ENCODE data around the gene MNX1. TPM values are rescaled to one million over a fixed set of nuclear protein-coding genes. Genes with fewer than 3 reads are reported as not detected.

Gene MNX1
- total RNA-seq, 1 donor from 2014 or later: 0.09 TPM

DNA sequence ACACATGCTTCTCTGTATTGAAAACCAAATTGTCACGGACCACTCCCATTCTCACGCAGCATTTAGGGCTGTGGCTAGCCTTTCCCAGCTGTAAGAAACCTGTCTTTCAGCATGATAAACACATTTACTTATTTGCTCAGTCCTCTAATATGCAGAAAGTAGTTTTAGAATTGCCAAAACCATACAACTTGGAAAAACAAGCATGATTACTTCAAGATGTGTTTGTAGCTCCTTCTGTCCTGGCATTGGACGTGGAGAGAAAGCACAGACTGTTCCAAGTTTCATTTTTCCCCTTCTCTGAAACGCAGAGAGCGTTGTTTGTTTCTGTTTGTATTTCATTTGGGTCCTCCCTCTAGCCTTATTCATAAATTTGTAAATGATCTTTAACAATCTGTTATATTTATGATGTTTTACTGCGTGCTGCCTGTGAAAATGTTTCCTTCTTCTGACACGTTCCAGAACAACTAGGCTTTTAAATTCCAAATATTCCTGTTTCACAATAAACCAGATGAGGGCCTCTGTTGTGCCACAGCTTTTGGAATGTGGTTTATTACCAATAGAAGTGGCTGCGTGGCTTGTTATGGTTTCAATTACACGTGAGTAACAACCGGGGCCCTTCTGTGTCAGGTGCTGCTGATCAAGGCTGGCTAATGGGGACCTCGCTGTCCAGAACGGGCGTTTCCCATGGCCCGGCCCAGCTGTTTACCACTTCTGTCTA is 26.1 kb downstream of the MNX1 start:
- Mint-ChIP-seq H3K4me3 (ENCODE audit: low read depth) (no peak overlapping the region), H3K36me3 (ENCODE audit: low read depth) (peaks cover 11% of the 10 kb centered on the region), H3K4me1 (ENCODE audit: low read depth) (no peaks in the 10 kb centered on the region), H3K9me3 (peaks cover 6% of the 10 kb centered on the region), H3K27me3 (ENCODE audit: low read depth) (no peaks in the 10 kb centered on the region), H3K27ac (no peak overlapping the region)
- intact Hi-C loops (cut with micrococcal nuclease): no loop called here
- no peak for DNase-seq (ENCODE audit: low spot score)

DNA sequence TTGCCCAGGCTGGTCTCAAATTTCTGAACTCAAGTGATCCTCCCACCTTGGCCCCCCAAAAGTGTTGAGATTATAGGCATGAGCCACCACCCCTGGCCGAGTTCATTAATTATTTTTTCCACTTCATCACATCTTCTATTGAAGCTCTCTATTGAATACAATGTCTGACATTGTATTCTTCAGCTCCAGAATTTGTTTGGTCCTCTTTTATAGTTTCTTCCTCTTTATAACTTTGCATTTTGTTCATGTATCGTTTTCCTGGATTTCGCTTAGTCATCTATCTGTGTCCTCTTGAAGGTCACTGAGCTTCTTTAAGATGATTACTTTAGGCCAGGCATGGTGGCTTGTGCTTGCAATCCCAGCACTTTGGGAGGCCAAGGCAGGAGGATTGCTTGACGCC is 30.8 kb downstream of the MNX1 start:
- Mint-ChIP-seq H3K27ac (no peak overlapping the region), H3K9me3 (peaks cover 11% of the 10 kb centered on the region), H3K4me3 (ENCODE audit: low read depth) (no peak overlapping the region), H3K27me3 (ENCODE audit: low read depth) (no peaks in the 10 kb centered on the region), H3K4me1 (ENCODE audit: low read depth) (no peaks in the 10 kb centered on the region), H3K36me3 (ENCODE audit: low read depth) (peaks cover 51% of the 10 kb centered on the region)
- intact Hi-C loops (cut with micrococcal nuclease): no loop called here
- no peak for DNase-seq (ENCODE audit: low spot score)

- no peak overlapping the region for H3K27ac Mint-ChIP-seq
- H3K9me3 Mint-ChIP-seq: peaks cover 11% of the 10 kb centered on the region
- no peaks in the 10 kb centered on the region for H3K27me3 Mint-ChIP-seq (ENCODE audit: low read depth)
- H3K4me3 Mint-ChIP-seq (ENCODE audit: low read depth): no peak overlapping the region
- no peaks in the 10 kb centered on the region for H3K4me1 Mint-ChIP-seq (ENCODE audit: low read depth)
- H3K36me3 Mint-ChIP-seq (ENCODE audit: low read depth): peaks cover 52% of the 10 kb centered on the region
- intact Hi-C loops (cut with micrococcal nuclease): no loop called here
- DNase-seq (ENCODE audit: low spot score): no peak
Observed at GRCh38 chr7:156979007-156979606, 31.4 kb downstream of the MNX1 start.

GRCh38 chr7:156975620-156976019 is 34.8 kb downstream of the MNX1 start:
- DNase-seq (ENCODE audit: low spot score): no peak
- no peaks in the 10 kb centered on the region for H3K4me1 Mint-ChIP-seq (ENCODE audit: low read depth)
- peaks cover 60% of the 10 kb centered on the region for H3K36me3 Mint-ChIP-seq (ENCODE audit: low read depth)
- H3K27me3 Mint-ChIP-seq (ENCODE audit: low read depth): no peaks in the 10 kb centered on the region
- H3K27ac Mint-ChIP-seq: no peak overlapping the region
- H3K9me3 Mint-ChIP-seq: peaks cover 11% of the 10 kb centered on the region
- no peak overlapping the region for H3K4me3 Mint-ChIP-seq (ENCODE audit: low read depth)
- intact Hi-C loops (cut with micrococcal nuclease): no loop called here

DNA sequence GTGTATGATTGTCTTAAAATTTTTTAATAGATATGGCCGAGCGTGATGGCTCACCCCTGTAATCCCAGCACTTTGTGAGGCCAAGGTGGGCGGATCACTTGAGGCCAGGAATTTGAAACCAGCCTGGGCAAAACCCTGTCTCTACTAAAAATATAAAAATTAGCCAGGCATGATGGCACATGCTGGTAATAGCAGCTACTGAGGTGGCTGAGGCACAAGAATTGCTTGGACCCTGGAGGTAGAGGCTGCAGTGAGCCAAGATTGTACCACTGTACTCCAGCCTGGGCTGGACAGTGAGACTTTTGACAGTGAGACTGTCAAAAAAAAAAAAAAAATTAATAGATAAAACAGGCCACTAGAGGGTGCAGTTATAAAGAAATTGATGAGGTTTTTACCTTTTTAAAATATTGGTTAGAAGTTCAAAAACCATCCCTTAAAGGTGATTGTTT is 40.5 kb downstream of the MNX1 start:
- DNase-seq (ENCODE audit: low spot score): no peak
- Mint-ChIP-seq H3K4me3 (ENCODE audit: low read depth) (no peak overlapping the region), H3K4me1 (ENCODE audit: low read depth) (no peaks in the 10 kb centered on the region), H3K36me3 (ENCODE audit: low read depth) (peaks cover 62% of the 10 kb centered on the region), H3K27ac (no peak overlapping the region), H3K27me3 (ENCODE audit: low read depth) (no peaks in the 10 kb centered on the region), H3K9me3 (no peaks in the 10 kb centered on the region)
- intact Hi-C loops (cut with micrococcal nuclease): no loop called here

GRCh38 chr7:156968183-156968582 is 42.3 kb downstream of the MNX1 start:
- H3K4me3 Mint-ChIP-seq (ENCODE audit: low read depth): no peak overlapping the region
- H3K27me3 Mint-ChIP-seq (ENCODE audit: low read depth): no peaks in the 10 kb centered on the region
- no peaks in the 10 kb centered on the region for H3K4me1 Mint-ChIP-seq (ENCODE audit: low read depth)
- H3K9me3 Mint-ChIP-seq: no peaks in the 10 kb centered on the region
- H3K36me3 Mint-ChIP-seq (ENCODE audit: low read depth): peaks cover 74% of the 10 kb centered on the region
- H3K27ac Mint-ChIP-seq: no peak overlapping the region
- intact Hi-C loops (cut with micrococcal nuclease): no loop called here
- DNase-seq (ENCODE audit: low spot score): no peak

- Mint-ChIP-seq H3K27me3 (ENCODE audit: low read depth) (no peaks in the 10 kb centered on the region), H3K9me3 (no peaks in the 10 kb centered on the region), H3K4me3 (ENCODE audit: low read depth) (no peak overlapping the region), H3K27ac (no peak overlapping the region), H3K36me3 (ENCODE audit: low read depth) (peaks cover 84% of the 10 kb centered on the region), H3K4me1 (ENCODE audit: low read depth) (no peaks in the 10 kb centered on the region)
- no peak for DNase-seq (ENCODE audit: low spot score)
- intact Hi-C loops (cut with micrococcal nuclease): no loop called here
Observed at GRCh38 chr7:156966387-156966786, 44.1 kb downstream of the MNX1 start.

GRCh38 chr7:156964971-156965370 is 45.5 kb downstream of the MNX1 start:
- H3K4me3 Mint-ChIP-seq (ENCODE audit: low read depth): no peak overlapping the region
- H3K27ac Mint-ChIP-seq: no peak overlapping the region
- H3K4me1 Mint-ChIP-seq (ENCODE audit: low read depth): no peaks in the 10 kb centered on the region
- no peaks in the 10 kb centered on the region for H3K9me3 Mint-ChIP-seq
- intact Hi-C loops (cut with micrococcal nuclease): no loop called here
- H3K36me3 Mint-ChIP-seq (ENCODE audit: low read depth): peaks cover 92% of the 10 kb centered on the region
- no peaks in the 10 kb centered on the region for H3K27me3 Mint-ChIP-seq (ENCODE audit: low read depth)
- no peak for DNase-seq (ENCODE audit: low spot score)

DNA sequence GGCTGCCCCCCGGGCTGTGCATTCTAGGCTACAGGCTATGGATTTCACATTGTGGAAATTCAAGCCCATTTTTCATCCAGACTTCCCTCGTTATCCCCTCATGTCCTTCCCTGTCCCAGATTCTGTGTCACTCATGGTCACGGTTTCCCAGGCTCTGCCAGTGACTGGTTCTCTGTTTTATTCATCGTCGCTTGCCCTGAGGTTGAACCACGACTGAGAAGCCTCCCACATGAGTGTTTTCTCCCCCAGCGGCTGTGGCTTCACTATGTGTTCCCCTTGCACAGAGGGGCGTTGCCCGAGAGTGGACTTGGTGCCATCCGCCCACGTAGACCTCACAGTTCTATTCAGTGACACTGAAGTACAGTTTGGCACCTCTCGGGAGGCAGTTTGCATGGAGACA is 47.0 kb downstream of the MNX1 start:
- no peak overlapping the region for H3K4me3 Mint-ChIP-seq (ENCODE audit: low read depth)
- intact Hi-C loops (cut with micrococcal nuclease): no loop called here
- no peak for DNase-seq (ENCODE audit: low spot score)
- H3K27ac Mint-ChIP-seq: no peak overlapping the region
- no peaks in the 10 kb centered on the region for H3K9me3 Mint-ChIP-seq
- H3K27me3 Mint-ChIP-seq (ENCODE audit: low read depth): no peaks in the 10 kb centered on the region
- no peaks in the 10 kb centered on the region for H3K4me1 Mint-ChIP-seq (ENCODE audit: low read depth)
- H3K36me3 Mint-ChIP-seq (ENCODE audit: low read depth): peaks cover 92% of the 10 kb centered on the region

- H3K4me3 Mint-ChIP-seq (ENCODE audit: low read depth): no peak overlapping the region
- intact Hi-C loops (cut with micrococcal nuclease): no loop called here
- no peaks in the 10 kb centered on the region for H3K4me1 Mint-ChIP-seq (ENCODE audit: low read depth)
- no peak overlapping the region for H3K27ac Mint-ChIP-seq
- H3K27me3 Mint-ChIP-seq (ENCODE audit: low read depth): no peaks in the 10 kb centered on the region
- peaks cover 93% of the 10 kb centered on the region for H3K36me3 Mint-ChIP-seq (ENCODE audit: low read depth)
- no peak for DNase-seq (ENCODE audit: low spot score)
- no peaks in the 10 kb centered on the region for H3K9me3 Mint-ChIP-seq
Observed at GRCh38 chr7:156962897-156963296, 47.6 kb downstream of the MNX1 start.

DNA sequence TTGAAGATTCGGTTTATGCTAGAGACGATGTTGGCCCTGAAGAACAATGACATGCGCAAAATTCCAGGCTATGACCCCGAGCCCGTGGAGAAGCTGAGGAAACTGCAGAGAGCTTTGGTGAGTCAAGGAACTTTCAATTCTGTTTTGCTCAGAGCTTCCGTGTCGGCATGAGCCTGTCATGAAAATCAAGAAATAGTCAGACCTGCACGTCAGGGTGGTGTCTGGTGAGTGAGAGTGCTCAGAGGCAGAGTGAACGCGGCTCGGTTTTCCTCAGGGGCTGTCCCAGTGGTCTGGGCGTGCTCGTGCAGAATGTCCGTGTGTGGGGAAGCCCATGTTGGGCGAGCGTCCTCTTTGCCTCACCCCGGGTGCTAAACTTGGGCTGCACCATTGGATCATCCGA is 48.3 kb downstream of the MNX1 start:
- Mint-ChIP-seq H3K4me3 (ENCODE audit: low read depth) (no peak overlapping the region), H3K4me1 (ENCODE audit: low read depth) (no peaks in the 10 kb centered on the region), H3K36me3 (ENCODE audit: low read depth) (peaks cover 88% of the 10 kb centered on the region), H3K27ac (no peak overlapping the region), H3K9me3 (no peaks in the 10 kb centered on the region), H3K27me3 (ENCODE audit: low read depth) (no peaks in the 10 kb centered on the region)
- intact Hi-C loops (cut with micrococcal nuclease): no loop called here
- no peak for DNase-seq (ENCODE audit: low spot score)

- Mint-ChIP-seq H3K4me3 (ENCODE audit: low read depth) (no peak overlapping the region), H3K9me3 (no peaks in the 10 kb centered on the region), H3K4me1 (ENCODE audit: low read depth) (peaks cover 13% of the 10 kb centered on the region), H3K27ac (no peak overlapping the region), H3K27me3 (ENCODE audit: low read depth) (no peaks in the 10 kb centered on the region), H3K36me3 (ENCODE audit: low read depth) (peaks cover 86% of the 10 kb centered on the region)
- intact Hi-C loops (cut with micrococcal nuclease): no loop called here
- no peak for DNase-seq (ENCODE audit: low spot score)
Observed at GRCh38 chr7:156956727-156957126, 53.7 kb downstream of the MNX1 start.

- DNase-seq (ENCODE audit: low spot score): no peak
- Mint-ChIP-seq H3K36me3 (ENCODE audit: low read depth) (peaks cover 81% of the 10 kb centered on the region), H3K4me3 (ENCODE audit: low read depth) (no peak overlapping the region), H3K9me3 (no peaks in the 10 kb centered on the region), H3K27ac (no peak overlapping the region), H3K27me3 (ENCODE audit: low read depth) (no peaks in the 10 kb centered on the region), H3K4me1 (ENCODE audit: low read depth) (peaks cover 25% of the 10 kb centered on the region)
- intact Hi-C loops (cut with micrococcal nuclease): no loop called here
Observed at GRCh38 chr7:156954941-156955340, 55.5 kb downstream of the MNX1 start.

Measured in activated T-helper 2 cell treated with anti-CD3 and anti-CD28 coated beads, Interferon-gamma antibody, Interleukin-2, Interleukin-4, amounts not matched to agents 10 μg/mL and 5 μg/mL and 100 μg/mL, durations not matched to agents 14 hours and 24 hours and 36 hours (primary cell).